CD4-positive, alpha-beta T cell (primary cell): ENCODE data around the gene MAZ. TPM values are rescaled to one million over a fixed set of nuclear protein-coding genes. Genes with fewer than 3 reads are reported as not detected.

Source experiments
- ATAC-seq: fragments of 200-7000 bp; cut with Tn5 transposase; one replicate; pipeline ENCODE4 v1.10.0; 2022; ENCODE audit warnings: mild to moderate bottlenecking; ENCODE audit not compliant: poor library complexity
- CTCF ChIA-PET: fragments of 350-600 bp; sonication (Branson Sonifier 250); formaldehyde crosslinking; loops from one replicate; lab custom pipeline; 2021; ENCODE audit warnings: antibody characterized with exemption, inconsistent platforms; lab: Charles Lee
- POLR2A ChIA-PET: fragments of 350-600 bp; sonication (Branson Sonifier 250); formaldehyde crosslinking; loops from one replicate; lab custom pipeline; 2021; ENCODE audit warnings: antibody characterized with exemption, inconsistent platforms; lab: Charles Lee
- DNase-seq, 14 experiments: peaks; one replicate each; pipeline ENCODE4 v3.0.0-alpha.2; 2013 to 2020; ENCODE audit warnings: mixed read lengths in 2 of 14
- H3K27ac ChIP-seq, 2 donors: one replicate each; pipeline versions ENCODE4 v1.5.1 to v1.7.0; 2013; ENCODE audit warnings: low read length in 2 of 2, low read depth in 1 of 2, mild to moderate bottlenecking in 1 of 2
- H3K27me3 ChIP-seq, 2 experiments: 1 replicate in 1 of 2; 2 replicates in 1 of 2; pipeline versions ENCODE4 v1.6.1 to v1.7.0; 2013; ENCODE audit warnings: low read length in 2 of 2, control low read depth in 1 of 2, mild to moderate bottlenecking in 1 of 2, moderate library complexity in 1 of 2; ENCODE audit not compliant: insufficient read depth in 2 of 2, control insufficient read depth in 1 of 2
- H3K36me3 ChIP-seq: one replicate; pipeline ENCODE4 v1.6.1; 2013; ENCODE audit warnings: low read length, control low read depth; ENCODE audit not compliant: insufficient read depth
- H3K4me1 ChIP-seq: one replicate; pipeline ENCODE4 v1.6.1; 2013; ENCODE audit warnings: low read length, control low read depth; ENCODE audit not compliant: insufficient read depth
- H3K4me3 ChIP-seq: one replicate; pipeline ENCODE4 v1.5.1; 2013; ENCODE audit warnings: mild to moderate bottlenecking, low read length, moderate library complexity
- H3K9me3 ChIP-seq, 2 experiments: 1 replicate in 1 of 2; 2 replicates in 1 of 2; pipeline versions ENCODE4 v1.6.1 to v1.7.0; 2013; ENCODE audit warnings: low read length in 2 of 2, mild to moderate bottlenecking in 2 of 2, control low read depth in 1 of 2, moderate library complexity in 1 of 2; ENCODE audit not compliant: control insufficient read depth in 1 of 2, insufficient read depth in 1 of 2
- H3K27ac Mint-ChIP-seq: one replicate; pipeline ENCODE4 v1.8.0; 2020; ENCODE audit warnings: mixed read lengths
- H3K27me3 Mint-ChIP-seq: one replicate; pipeline ENCODE4 v1.8.0; 2021; ENCODE audit warnings: mixed read lengths
- H3K36me3 Mint-ChIP-seq: one replicate; pipeline ENCODE4 v1.8.0; 2021; ENCODE audit warnings: low read depth, mixed read lengths
- H3K4me1 Mint-ChIP-seq: one replicate; pipeline ENCODE4 v1.8.0; 2021; ENCODE audit warnings: low read depth, mixed read lengths
- H3K4me3 Mint-ChIP-seq: one replicate; pipeline ENCODE4 v1.8.0; 2020; ENCODE audit warnings: mild to moderate bottlenecking, mixed read lengths
- H3K9me3 Mint-ChIP-seq: one replicate; pipeline ENCODE4 v1.8.0; 2020; ENCODE audit warnings: mixed read lengths
- CTCF ChIP-seq: fragments of 200-600 bp; IDR thresholded peaks from one replicate; pipeline ENCODE4 v1.8.0; 2022; ENCODE audit warnings: antibody characterized with exemption, mild to moderate bottlenecking
- intact Hi-C, 2 experiments: fragments of 100-400 bp; cut with DNase I in 1 of 2; cut with micrococcal nuclease in 1 of 2; formaldehyde crosslinking; loops; one replicate each; pipeline versions ENCODE4 v1.15.1 to v1.9.0; 2023 to 2025; cut with DNase I, micrococcal nuclease
- total RNA-seq, 174 experiments: library from RNA in 2 of 174; stranded (reverse) in 2 of 174; gene quantifications; one replicate each; pipeline ENCODE4 v1.2.3 and lab custom pipeline; 2021 to 2026

Gene MAZ
- total RNA-seq, 2 experiments from 2014 or later: 251 to 253 TPM

- Histone ChIP-seq H3K4me3 (no peak overlapping the region), H3K9me3 (no peaks in the 10 kb centered on the region), H3K36me3 (peaks cover 28% of the 10 kb centered on the region), H3K27ac (no peak overlapping the region), H3K27me3 (no peaks in the 10 kb centered on the region), H3K4me1 (peaks cover 92% of the 10 kb centered on the region)
- POLR2A ChIA-PET: interaction anchor here (1.2 to 10.4 kb wide), 5 partner anchors 9 to 116 kb away, joined by 4 to 190 read pairs (median 60); partner anchors contain the start of genes KIF22 and MAZ
- TF ChIP-seq CTCF: no peak
- CTCF ChIA-PET: interaction anchor here (1.2 to 4.0 kb wide), 4 partner anchors 9 to 31 kb away, joined by 3 to 75 read pairs (median 41); partner anchors contain the start of genes KIF22 and MAZ
- Mint-ChIP-seq H3K4me1 (peaks cover 86% of the 10 kb centered on the region), H3K4me3 (peak overlapping the region; percentile 89), H3K9me3 (no peaks in the 10 kb centered on the region), H3K27ac (peak overlapping the region; percentile 83), H3K36me3 (peaks cover 54% of the 10 kb centered on the region), H3K27me3 (no peaks in the 10 kb centered on the region)
- intact Hi-C loops: no loop called here
- ATAC-seq: no peak
- DNase-seq: no peak
Observed at GRCh38 chr16:29818082-29818481, 11.8 kb downstream of the MAZ start.

GRCh38 chr16:29819506-29819905, 13.2 kb downstream of the MAZ start:
- TF ChIP-seq CTCF: no peak
- H3K9me3 Mint-ChIP-seq: no peaks in the 10 kb centered on the region
- no peak for ATAC-seq
- H3K27me3 Mint-ChIP-seq: no peaks in the 10 kb centered on the region
- peak overlapping the region; percentile 98 for H3K4me3 Mint-ChIP-seq
- no peaks in the 10 kb centered on the region for H3K27me3 ChIP-seq
- H3K4me1 ChIP-seq: peaks cover 93% of the 10 kb centered on the region
- H3K36me3 ChIP-seq: peaks cover 30% of the 10 kb centered on the region
- ChIA-PET POLR2A (interaction anchor here (0.8 to 10.4 kb wide), 7 partner anchors 8 to 154 kb away, joined by 3 to 190 read pairs (median 5); partner anchors contain the start of genes CDIPT, KIF22, MAZ and TAOK2), CTCF (interaction anchor here (0.9 to 3.9 kb wide), 4 partner anchors 12 to 35 kb away, joined by 3 to 32 read pairs (median 8); no protein-coding TSS in a partner anchor)
- no peak for DNase-seq
- intact Hi-C loops: no loop called here
- H3K27ac Mint-ChIP-seq: peak overlapping the region; percentile 83
- peaks cover 54% of the 10 kb centered on the region for H3K36me3 Mint-ChIP-seq
- no peak overlapping the region for H3K4me3 ChIP-seq
- H3K4me1 Mint-ChIP-seq: peaks cover 84% of the 10 kb centered on the region
- H3K27ac ChIP-seq: peak overlapping the region; percentile 3 to 75
- no peaks in the 10 kb centered on the region for H3K9me3 ChIP-seq

- ChIA-PET POLR2A (interaction anchor here (0.7 to 10.4 kb wide), 9 partner anchors 9 to 153 kb away, joined by 3 to 190 read pairs (median 4); partner anchors contain the start of genes CDIPT, KIF22, MAZ and TAOK2), CTCF (interaction anchor here (0.9 to 3.9 kb wide), 4 partner anchors 13 to 35 kb away, joined by 3 to 32 read pairs (median 8); no protein-coding TSS in a partner anchor)
- peak within 1 kb of the TSS; percentile 83 for H3K27ac Mint-ChIP-seq
- Histone ChIP-seq H3K36me3 (peaks cover 30% of the 10 kb centered on the region), H3K4me3 (peak within 1 kb of the TSS; percentile 94), H3K9me3 (no peaks in the 10 kb centered on the region), H3K27ac (peak within 1 kb of the TSS; percentile 75 to 83), H3K27me3 (no peaks in the 10 kb centered on the region), H3K4me1 (peaks cover 93% of the 10 kb centered on the region)
- peaks cover 83% of the 10 kb centered on the region for H3K4me1 Mint-ChIP-seq
- peak within 1 kb of the TSS; percentile 98 for H3K4me3 Mint-ChIP-seq
- ATAC-seq (no peak), DNase-seq (peak in 11 of 14 experiments; percentile 30 to 67 (median 55))
- H3K36me3 Mint-ChIP-seq: peaks cover 59% of the 10 kb centered on the region
- intact Hi-C loops: no loop called here
- no peak for TF ChIP-seq CTCF
- H3K27me3 Mint-ChIP-seq: no peaks in the 10 kb centered on the region
- H3K9me3 Mint-ChIP-seq: no peaks in the 10 kb centered on the region
Observed at GRCh38 chr16:29820271-29820701, 14.0 kb downstream of the MAZ start, which contains the start of gene MVP. MVP (plus strand) TSS chr16:29820462; CDS start chr16:29830550, 10,088 bp downstream.
